ENCODE results near the gene ANXA3. TPM values are rescaled to one million over a fixed set of nuclear protein-coding genes. Genes with fewer than 3 reads are reported as not detected.

The ANXA3 gene
- total RNA-seq, 1 experiment from 2014 or later, result 263 TPM

GRCh38 chr4:78659665-78660064 is 108.1 kb downstream of the ANXA3 start:
- TF ChIP-seq EZH2 (IDR thresholded peaks at IDR 0.05; ENCODE audit: low read length, unreplicated experiment) (no peak), EZH2phosphoT487 (IDR thresholded peaks at IDR 0.05; ENCODE audit: borderline replicate concordance, low read length) (no peak), CTCF (conservative IDR thresholded peaks at IDR 0.05; ENCODE audit: low read depth, low read length) (no peak)
- Histone ChIP-seq H3K4me2 (ENCODE audit: low read length) (no peak overlapping the region), H4K20me1 (ENCODE audit: low read length) (no peaks in the 10 kb centered on the region), H3K36me3 (ENCODE audit: low read depth, low read length) (no peaks in the 10 kb centered on the region), H3K27ac (ENCODE audit: low read length) (no peak overlapping the region), H3K4me1 (ENCODE audit: insufficient read depth, low read length) (peaks cover 37% of the 10 kb centered on the region), H2AFZ (ENCODE audit: low read length) (no peak overlapping the region), H3K9me2 (replicated peaks; ENCODE audit: low read length) (no peaks in the 10 kb centered on the region), H3K79me2 (ENCODE audit: low read length) (no peaks in the 10 kb centered on the region), H3K27me3 (ENCODE audit: low read length) (no peaks in the 10 kb centered on the region), H3K9ac (ENCODE audit: low read length) (no peak overlapping the region), H3K4me3 (ENCODE audit: low read length) (no peak overlapping the region), H3F3A (ENCODE audit: low read length, unreplicated experiment) (no peaks in the 10 kb centered on the region), H3K9me3 (ENCODE audit: low read length) (no peaks in the 10 kb centered on the region)
- BruUV-seq (replicated peaks), result no TSS peak
- ChIA-PET POLR2A (ENCODE audit: unreplicated experiment) (interaction anchor here (0.5 kb wide), 1 partner anchor 280 kb away, joined by 11 read pairs; the partner anchor contains the start of gene PAQR3), CTCF (no interaction called here)
- ATAC-seq (no peak), DNase-seq (no peak)
- intact Hi-C loops (cut with micrococcal nuclease), result loop anchor here (5.0 kb wide), 1 partner anchor 118 kb away; the partner anchor contains the start of gene BMP2K

Other genes with a start within 250 kb of the ANXA3 start
- gene BMP2K, start 224.6 kb downstream of the ANXA3 start, total RNA-seq (2014; rRNA removed), result 16.2 and 24.5 TPM in 2 replicates